Mesenchymal stem cell (in vitro differentiated cells and primary cell): ENCODE results near the gene ZNF488.

Source experiments
- DNase-seq: peaks from one replicate; pipeline ENCODE4 v3.0.0-alpha.2; 2013
- H2AFZ ChIP-seq: one replicate; pipeline ENCODE4 v1.6.1; 2013; ENCODE audit warnings: low read depth, mild to moderate bottlenecking, control low read depth, inconsistent platforms, low read length, moderate library complexity
- H2AK5ac ChIP-seq: 2 replicates; pipeline ENCODE4 v1.6.1; 2013; ENCODE audit warnings: low read length, moderate library complexity, mild to moderate bottlenecking, inconsistent platforms; ENCODE audit not compliant: severe bottlenecking
- H2BK120ac ChIP-seq: one replicate; pipeline ENCODE4 v1.6.1; 2013; ENCODE audit warnings: low read depth, mild to moderate bottlenecking, inconsistent platforms, low read length, moderate library complexity
- H2BK12ac ChIP-seq, 2 experiments: one replicate each; pipeline ENCODE4 v1.6.1; 2013; ENCODE audit warnings: inconsistent platforms in 2 of 2, low read length in 2 of 2, mild to moderate bottlenecking in 2 of 2, moderate library complexity in 2 of 2, control low read depth in 1 of 2
- H2BK15ac ChIP-seq: one replicate; pipeline ENCODE4 v1.6.1; 2013; ENCODE audit warnings: mild to moderate bottlenecking, low read depth, inconsistent platforms; ENCODE audit not compliant: poor library complexity, severe bottlenecking
- H2BK5ac ChIP-seq: 2 replicates; pipeline ENCODE4 v1.6.1; 2013; ENCODE audit warnings: low read depth, mild to moderate bottlenecking, low read length, control low read depth, inconsistent platforms; ENCODE audit not compliant: poor library complexity, severe bottlenecking
- H3K14ac ChIP-seq, 2 experiments: one replicate each; pipeline ENCODE4 v1.6.1; 2013; ENCODE audit warnings: inconsistent platforms in 2 of 2, low read length in 2 of 2, control low read depth in 1 of 2, mild to moderate bottlenecking in 1 of 2, moderate library complexity in 1 of 2
- H3K18ac ChIP-seq, 2 experiments: one replicate each; pipeline ENCODE4 v1.6.1; 2013; ENCODE audit warnings: inconsistent platforms in 2 of 2, low read length in 2 of 2, control low read depth in 1 of 2, low read depth in 1 of 2, mild to moderate bottlenecking in 1 of 2
- H3K23ac ChIP-seq, 2 experiments: one replicate each; pipeline ENCODE4 v1.6.1; 2013; ENCODE audit warnings: inconsistent platforms in 2 of 2, low read length in 2 of 2, mild to moderate bottlenecking in 2 of 2, moderate library complexity in 2 of 2, control low read depth in 1 of 2
- H3K27ac ChIP-seq: 2 replicates; pipeline ENCODE4 v1.5.1; 2013; ENCODE audit warnings: mild to moderate bottlenecking, moderate library complexity, low read length, control low read depth, inconsistent platforms; ENCODE audit not compliant: poor library complexity, severe bottlenecking
- H3K27me3 ChIP-seq, 2 experiments: 2 replicates each; pipeline versions ENCODE4 v1.6.1 to v1.7.0; 2013; ENCODE audit warnings: low read length in 2 of 2, mild to moderate bottlenecking in 2 of 2, moderate library complexity in 2 of 2, control low read depth in 1 of 2, inconsistent platforms in 1 of 2; ENCODE audit not compliant: control insufficient read depth in 1 of 2, insufficient read depth in 1 of 2
- H3K36me3 ChIP-seq, 2 experiments: 2 replicates each; pipeline versions ENCODE4 v1.6.1 to v1.7.0; 2013; ENCODE audit warnings: low read length in 2 of 2, control low read depth in 1 of 2, inconsistent platforms in 1 of 2, low read depth in 1 of 2, mild to moderate bottlenecking in 1 of 2; ENCODE audit not compliant: insufficient read depth in 2 of 2, control insufficient read depth in 1 of 2
- H3K4ac ChIP-seq, 2 experiments: one replicate each; pipeline ENCODE4 v1.6.1; 2013; ENCODE audit warnings: inconsistent platforms in 2 of 2, low read length in 2 of 2, mild to moderate bottlenecking in 2 of 2, moderate library complexity in 2 of 2, control low read depth in 1 of 2, low read depth in 1 of 2
- H3K4me1 ChIP-seq: 2 replicates; pipeline ENCODE4 v1.6.1; 2013; ENCODE audit warnings: low read depth, low read length, control low read depth; ENCODE audit not compliant: control insufficient read depth, insufficient read depth
- H3K4me2 ChIP-seq: 2 replicates; pipeline ENCODE4 v1.6.1; 2013; ENCODE audit warnings: low read length, mild to moderate bottlenecking, inconsistent platforms; ENCODE audit not compliant: poor library complexity, severe bottlenecking
- H3K4me3 ChIP-seq, 2 experiments: 2 replicates each; pipeline versions ENCODE4 v1.5.1 to v1.7.0; 2013; ENCODE audit warnings: low read length in 2 of 2, mild to moderate bottlenecking in 2 of 2, control low read depth in 1 of 2, low read depth in 1 of 2; ENCODE audit not compliant: insufficient read depth in 1 of 2
- H3K79me1 ChIP-seq: replicated peaks from 2 replicates; pipeline ENCODE4 v1.6.1; 2013; ENCODE audit warnings: mild to moderate bottlenecking, control low read depth, low read length, inconsistent platforms; ENCODE audit not compliant: poor library complexity, severe bottlenecking
- H3K9ac ChIP-seq: 2 replicates; pipeline ENCODE4 v1.7.0; 2013; ENCODE audit warnings: mild to moderate bottlenecking, low read length, moderate library complexity
- H3K9me3 ChIP-seq: 2 replicates; pipeline ENCODE4 v1.7.0; 2013; ENCODE audit warnings: mild to moderate bottlenecking, low read length; ENCODE audit not compliant: control insufficient read depth
- H4K8ac ChIP-seq: one replicate; pipeline ENCODE4 v1.6.1; 2013; ENCODE audit warnings: inconsistent platforms, mild to moderate bottlenecking, low read length, moderate library complexity
- H4K91ac ChIP-seq: one replicate; pipeline ENCODE4 v1.6.1; 2013; ENCODE audit warnings: mild to moderate bottlenecking, low read length, inconsistent platforms
- WGBS: methylation state at CpG from one replicate; pipeline ENCODE4 v1.1.7; 2013; ENCODE audit warnings: mixed read lengths; 5-methylcytosine and 5-hydroxymethylcytosine counted together

The ZNF488 gene

GRCh38 chr10:47330366-47330765, 53.7 kb downstream of the ZNF488 start:
- no peak overlapping the region for H3K4me3 ChIP-seq
- no peak overlapping the region for H3K18ac ChIP-seq
- H3K4ac ChIP-seq: no peak overlapping the region
- no peak overlapping the region for H3K27ac ChIP-seq
- no peak overlapping the region for H2BK5ac ChIP-seq
- H2BK12ac ChIP-seq: no peak overlapping the region
- no peak overlapping the region for H2AK5ac ChIP-seq
- H3K79me1 ChIP-seq: no peaks in the 10 kb centered on the region
- H3K4me1 ChIP-seq: peaks cover 5% of the 10 kb centered on the region
- no peak overlapping the region for H3K4me2 ChIP-seq
- H3K14ac ChIP-seq: no peak overlapping the region
- H3K9me3 ChIP-seq: no peaks in the 10 kb centered on the region
- no peak overlapping the region for H4K91ac ChIP-seq
- WGBS: 75% methylated on average over 3 of the region's 3 CpGs
- no peak overlapping the region for H2BK120ac ChIP-seq
- DNase-seq: no peak
- H2BK15ac ChIP-seq: no peak overlapping the region
- no peak overlapping the region for H3K23ac ChIP-seq
- no peak overlapping the region for H2AFZ ChIP-seq
- no peak overlapping the region for H3K9ac ChIP-seq
- H4K8ac ChIP-seq: no peak overlapping the region
- peaks cover 7 to 41% of the 10 kb centered on the region in 2 experiments for H3K27me3 ChIP-seq
- H3K36me3 ChIP-seq: no peaks in the 10 kb centered on the region

- Histone ChIP-seq H2BK12ac (no peak overlapping the region), H3K9ac (no peak overlapping the region), H3K79me1 (no peaks in the 10 kb centered on the region), H2BK120ac (no peak overlapping the region), H2BK15ac (no peak overlapping the region), H3K4me1 (peaks cover 5% of the 10 kb centered on the region), H3K27ac (no peak overlapping the region), H2BK5ac (no peak overlapping the region), H3K36me3 (no peaks in the 10 kb centered on the region), H3K4me3 (no peak overlapping the region), H4K91ac (no peak overlapping the region), H3K23ac (no peak overlapping the region), H4K8ac (no peak overlapping the region), H2AK5ac (no peak overlapping the region), H3K4me2 (no peak overlapping the region), H3K9me3 (no peaks in the 10 kb centered on the region), H3K27me3 (peaks cover 4 to 41% of the 10 kb centered on the region in 2 experiments), H3K4ac (no peak overlapping the region), H2AFZ (no peak overlapping the region), H3K18ac (no peak overlapping the region), H3K14ac (no peak overlapping the region)
- WGBS: 76% methylated on average over 4 of the region's 4 CpGs
- DNase-seq: no peak
Observed at GRCh38 chr10:47329855-47330254, 54.2 kb downstream of the ZNF488 start.

DNA sequence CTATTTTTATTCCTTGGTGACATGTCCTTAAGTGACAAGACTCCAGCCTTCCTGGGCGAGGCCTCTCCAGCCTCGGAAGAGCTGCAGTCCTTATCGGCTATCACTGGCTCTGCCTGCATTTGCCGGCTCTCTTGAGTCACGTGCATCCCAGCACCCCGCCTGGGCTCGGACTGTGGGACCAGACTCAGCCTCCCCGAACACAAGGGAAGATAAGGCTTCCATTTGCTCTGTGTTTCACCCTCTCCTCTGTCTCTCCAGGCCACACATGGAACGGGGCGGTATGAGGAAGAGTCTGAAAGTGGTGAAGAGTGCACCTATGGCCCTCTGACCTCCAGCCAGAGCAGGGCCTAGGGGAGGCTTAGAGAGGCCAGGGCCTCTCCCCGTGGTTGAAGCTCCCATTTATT, 57.2 kb downstream of the ZNF488 start:
- Histone ChIP-seq H2AK5ac (no peak overlapping the region), H3K4me1 (peaks cover 3% of the 10 kb centered on the region), H2BK15ac (no peak overlapping the region), H4K8ac (no peak overlapping the region), H3K36me3 (no peaks in the 10 kb centered on the region), H3K27ac (no peak overlapping the region), H2AFZ (no peak overlapping the region), H2BK120ac (no peak overlapping the region), H3K4me2 (no peak overlapping the region), H3K18ac (no peak overlapping the region), H2BK12ac (no peak overlapping the region), H3K4me3 (no peak overlapping the region), H3K23ac (no peak overlapping the region), H4K91ac (no peak overlapping the region), H3K4ac (no peak overlapping the region), H2BK5ac (no peak overlapping the region), H3K14ac (no peak overlapping the region), H3K9ac (no peak overlapping the region), H3K27me3 (peaks cover 15 to 46% of the 10 kb centered on the region in 2 experiments), H3K79me1 (no peaks in the 10 kb centered on the region), H3K9me3 (no peaks in the 10 kb centered on the region)
- DNase-seq: no peak
- WGBS: 85% methylated on average over 10 of the region's 11 CpGs

- Histone ChIP-seq H2BK5ac (no peak overlapping the region), H3K27ac (no peak overlapping the region)
- WGBS: 87% methylated on average over 5 of the region's 5 CpGs
Observed at GRCh38 chr10:47326306-47326926, 57.7 kb downstream of the ZNF488 start.

More at GRCh38 chr10:47326306-47326926, 57.7 kb downstream of the ZNF488 start:
- Histone ChIP-seq H3K36me3 (no peaks in the 10 kb centered on the region), H3K14ac (no peak overlapping the region), H3K4ac (no peak overlapping the region), H2AK5ac (no peak overlapping the region), H3K23ac (no peak overlapping the region), H2BK12ac (no peak overlapping the region), H3K27me3 (peaks cover 18 to 50% of the 10 kb centered on the region in 2 experiments), H2AFZ (no peak overlapping the region), H2BK120ac (no peak overlapping the region), H3K4me3 (no peak overlapping the region), H3K9ac (no peak overlapping the region), H3K9me3 (no peaks in the 10 kb centered on the region), H3K18ac (no peak overlapping the region), H2BK15ac (no peak overlapping the region), H4K91ac (no peak overlapping the region), H3K4me1 (peaks cover 2% of the 10 kb centered on the region), H3K4me2 (no peak overlapping the region), H4K8ac (no peak overlapping the region), H3K79me1 (no peaks in the 10 kb centered on the region)
- DNase-seq: no peak
